GM20000 (cell line): Measurements from ENCODE around the gene ST3GAL3.
A peak's percentile ranks its signal among the peaks of the same experiment; 100 is the strongest.
"Not testable (repeated sequence)": the region's sequence is repeated elsewhere in the genome, so short reads cannot be mapped to it uniquely, and the experiment has no call there.

Experiments used
- DNase-seq: peaks from one replicate; pipeline ENCODE4 v3.0.0; 2012; ENCODE audit warnings: low spot score
- TF ChIP-seq, protein P1 (sequence below): IDR thresholded peaks from 2 replicates; pipeline ENCODE4 v1.5.1; 2012; ENCODE audit warnings: mild to moderate bottlenecking, control low read depth; ENCODE audit errors: extremely low read depth, missing control alignments

Gene ST3GAL3

DNA sequence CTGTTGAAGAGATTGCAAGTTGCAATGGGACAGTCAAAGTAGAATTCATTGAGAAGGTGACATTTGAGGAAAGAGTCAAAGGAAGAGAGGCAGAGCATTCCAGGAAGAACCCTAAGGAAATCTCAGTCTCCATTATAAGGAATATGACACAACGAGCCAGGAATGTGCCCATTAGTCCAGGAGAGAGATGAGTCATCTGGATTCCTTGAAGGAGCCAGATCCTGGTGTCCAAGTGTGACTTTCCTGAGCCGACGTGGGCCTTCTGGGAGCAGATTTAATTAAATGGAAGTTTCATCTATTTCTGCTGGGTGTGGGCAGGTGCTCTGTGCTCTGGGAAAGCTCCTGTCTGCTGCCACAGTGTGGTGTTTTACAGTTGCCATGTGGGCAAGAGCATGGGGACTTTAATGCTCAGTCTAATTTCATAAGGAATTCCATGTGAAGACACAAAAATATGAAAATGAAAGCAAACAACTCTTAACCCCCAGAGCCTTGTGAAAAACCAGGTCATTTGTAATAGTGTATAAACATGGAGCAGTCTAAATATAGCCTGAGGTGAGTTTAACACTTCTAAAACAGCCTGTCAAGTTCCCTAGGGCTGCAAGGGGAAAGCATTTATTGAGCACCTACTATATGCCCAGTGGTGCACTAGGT is 114.8 kb downstream of the ST3GAL3 start:
- TF ChIP-seq, protein P1, sequence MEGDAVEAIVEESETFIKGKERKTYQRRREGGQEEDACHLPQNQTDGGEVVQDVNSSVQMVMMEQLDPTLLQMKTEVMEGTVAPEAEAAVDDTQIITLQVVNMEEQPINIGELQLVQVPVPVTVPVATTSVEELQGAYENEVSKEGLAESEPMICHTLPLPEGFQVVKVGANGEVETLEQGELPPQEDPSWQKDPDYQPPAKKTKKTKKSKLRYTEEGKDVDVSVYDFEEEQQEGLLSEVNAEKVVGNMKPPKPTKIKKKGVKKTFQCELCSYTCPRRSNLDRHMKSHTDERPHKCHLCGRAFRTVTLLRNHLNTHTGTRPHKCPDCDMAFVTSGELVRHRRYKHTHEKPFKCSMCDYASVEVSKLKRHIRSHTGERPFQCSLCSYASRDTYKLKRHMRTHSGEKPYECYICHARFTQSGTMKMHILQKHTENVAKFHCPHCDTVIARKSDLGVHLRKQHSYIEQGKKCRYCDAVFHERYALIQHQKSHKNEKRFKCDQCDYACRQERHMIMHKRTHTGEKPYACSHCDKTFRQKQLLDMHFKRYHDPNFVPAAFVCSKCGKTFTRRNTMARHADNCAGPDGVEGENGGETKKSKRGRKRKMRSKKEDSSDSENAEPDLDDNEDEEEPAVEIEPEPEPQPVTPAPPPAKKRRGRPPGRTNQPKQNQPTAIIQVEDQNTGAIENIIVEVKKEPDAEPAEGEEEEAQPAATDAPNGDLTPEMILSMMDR: no peak
- DNase-seq: no peak

- TF ChIP-seq, protein P1: no peak
- DNase-seq: no peak
These were observed 117.5 kb downstream of the ST3GAL3 start for GRCh38 chr1:43824795-43825194.

GRCh38 chr1:43828574-43828973 is 121.2 kb downstream of the ST3GAL3 start:
- DNase-seq: no peak
- TF ChIP-seq, protein P1: no peak

- no peak for DNase-seq
- TF ChIP-seq, protein P1: no peak
These were observed 123.5 kb downstream of the ST3GAL3 start for GRCh38 chr1:43830802-43831201.

GRCh38 chr1:43831851-43832250 is 124.5 kb downstream of the ST3GAL3 start:
- DNase-seq: no peak
- TF ChIP-seq, protein P1: no peak

GRCh38 chr1:43832255-43832654 is 124.9 kb downstream of the ST3GAL3 start:
- TF ChIP-seq, protein P1: no peak
- peak; percentile 49 for DNase-seq

DNA sequence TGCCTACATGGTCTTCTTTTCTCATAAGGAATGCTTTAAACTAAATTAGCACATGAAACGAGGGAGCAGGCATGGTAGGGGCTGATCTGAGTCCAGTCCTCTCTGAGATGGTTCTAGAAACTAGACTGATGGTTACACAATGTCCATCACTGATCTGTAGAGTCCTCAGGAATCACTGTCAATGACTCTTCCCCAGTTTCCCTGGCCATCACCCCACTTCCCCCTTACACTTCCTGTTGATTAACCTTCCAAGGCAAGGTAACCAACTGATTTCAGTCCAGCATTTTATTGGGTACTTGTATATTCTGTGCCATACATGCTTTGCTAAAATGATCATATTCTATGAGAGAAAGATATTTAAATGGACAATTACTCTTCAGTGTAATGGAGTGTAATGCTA is 125.7 kb downstream of the ST3GAL3 start:
- DNase-seq: no peak
- TF ChIP-seq, protein P1: no peak

DNA sequence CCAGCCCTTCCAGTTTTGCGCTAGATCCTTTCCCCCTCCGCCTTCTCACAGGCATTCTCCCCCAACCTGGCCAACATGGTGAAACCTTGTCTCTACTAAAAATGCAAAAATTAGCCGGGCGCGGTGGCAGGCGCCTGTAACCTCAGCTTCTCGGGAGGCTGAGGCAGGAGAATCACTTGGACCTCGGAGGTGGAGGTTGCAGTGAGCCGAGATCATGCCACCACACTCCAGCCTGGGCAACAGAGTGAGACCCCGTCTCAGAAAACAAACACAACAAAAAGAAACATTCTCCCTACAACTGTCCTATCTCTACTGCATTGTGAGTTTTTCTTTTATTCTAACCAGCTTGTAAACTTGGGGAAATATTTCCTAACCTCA is 126.6 kb downstream of the ST3GAL3 start:
- not testable (repeated sequence) for DNase-seq
